ENCODE measurements around the gene DAPK1. TPM values are rescaled to one million over a fixed set of nuclear protein-coding genes. Genes with fewer than 3 reads are reported as not detected.

Gene DAPK1
- total and polyA plus RNA-seq, 2 donors (not counting 3 experiments of a cell fraction or from before 2014, with no cell fraction given), result 58.9 to 119 TPM

- dilution Hi-C loops (cut with MboI; ENCODE audit: extremely low pct_ligation_motif_present, low sequenced_read_pairs), result no loop called here
- POLR2A ChIA-PET, result no interaction called here
- TF ChIP-seq MAX (IDR thresholded peaks at IDR 0.05; ENCODE audit: insufficient read depth, insufficient read length), result no peak
- no peak for TF ChIP-seq GATA2 (IDR thresholded peaks at IDR 0.05; ENCODE audit: insufficient read depth, insufficient read length, low read depth, low read length)
- no peak for TF ChIP-seq JUN (IDR thresholded peaks at IDR 0.05; ENCODE audit: borderline replicate concordance, insufficient read depth, insufficient read length, low read depth)
- TF ChIP-seq EZH2 (IDR thresholded peaks at IDR 0.05; ENCODE audit: borderline replicate concordance, low read depth, low read length, severe bottlenecking), result no peak
- peak; percentile 52 for DNase-seq (ENCODE audit: low read depth, low spot score)
- BruUV-seq (replicated peaks), result no TSS peak
- Histone ChIP-seq H3K4me1 (ENCODE audit: control insufficient read depth, extremely low read depth, insufficient read depth, low read length) (peaks cover 29% of the 10 kb centered on the region), H3K27me3 (ENCODE audit: control insufficient read depth in 2 of 2, insufficient read depth in 2 of 2, low read length in 2 of 2) (no peaks in the 10 kb centered on the region), H3K79me2 (ENCODE audit: control insufficient read depth, insufficient read depth, low read length) (no peaks in the 10 kb centered on the region), H3K9ac (replicated peaks; ENCODE audit: extremely low read depth, insufficient read depth, low read length) (no peak overlapping the region), H3K4me2 (ENCODE audit: insufficient read depth, low read length) (no peak overlapping the region), H4K20me1 (replicated peaks; ENCODE audit: control insufficient read depth, extremely low read depth, insufficient read depth, low read length) (no peaks in the 10 kb centered on the region), H3K36me3 (ENCODE audit: control insufficient read depth in 2 of 2, extremely low read depth in 1 of 2, insufficient read depth in 2 of 2, low read length in 2 of 2) (no peaks in the 10 kb centered on the region), H2AFZ (ENCODE audit: low read depth, low read length) (no peak overlapping the region), H3K4me3 (replicated peaks in 1 of 3; ENCODE audit: insufficient read depth in 1 of 3, low read depth in 1 of 3, low read length in 3 of 3) (no peak overlapping the region), H3K9me3 (replicated peaks; ENCODE audit: control insufficient read depth, insufficient read depth, low read length) (no peaks in the 10 kb centered on the region), H3K9me1 (replicated peaks; ENCODE audit: control insufficient read depth, extremely low read depth, insufficient read depth, low read length) (no peaks in the 10 kb centered on the region), H3K27ac (ENCODE audit: insufficient read depth, low read depth, low read length) (no peak overlapping the region)
- intact Hi-C loops (cut with micrococcal nuclease), result loop anchor here (10.0 kb wide), 1 partner anchor 669 kb away; the partner anchor contains the start of gene SPIN1
- CTCF ChIA-PET, result interaction anchor here (1.5 kb wide), 1 partner anchor 10 kb away, joined by 7 read pairs; the partner anchor contains the start of gene CTSL
- peak; percentile 76 for FAIRE-seq
Observed at GRCh38 chr9:87716141-87716540, 218.5 kb downstream of the DAPK1 start.

- H3K9me3 ChIP-seq (replicated peaks; ENCODE audit: control insufficient read depth, insufficient read depth, low read length), result no peaks in the 10 kb centered on the region
- no peaks in the 10 kb centered on the region for H3K79me2 ChIP-seq (ENCODE audit: control insufficient read depth, insufficient read depth, low read length)
- intact Hi-C loops (cut with micrococcal nuclease), result loop anchor here (10.0 kb wide), 1 partner anchor 667 kb away; the partner anchor contains the start of gene SPIN1
- H3K27ac ChIP-seq (ENCODE audit: insufficient read depth, low read depth, low read length), result no peak overlapping the region
- no peaks in the 10 kb centered on the region for H3K36me3 ChIP-seq (ENCODE audit: control insufficient read depth in 2 of 2, extremely low read depth in 1 of 2, insufficient read depth in 2 of 2, low read length in 2 of 2)
- dilution Hi-C loops (cut with MboI; ENCODE audit: extremely low pct_ligation_motif_present, low sequenced_read_pairs), result no loop called here
- BruUV-seq (replicated peaks), result no TSS peak
- DNase-seq (ENCODE audit: low read depth, low spot score), result no peak
- no peak for FAIRE-seq
- ChIA-PET POLR2A (no interaction called here), CTCF (interaction anchor here (1.5 kb wide), 1 partner anchor 9 kb away, joined by 7 read pairs; the partner anchor contains the start of gene CTSL)
- no peaks in the 10 kb centered on the region for H3K9me1 ChIP-seq (replicated peaks; ENCODE audit: control insufficient read depth, extremely low read depth, insufficient read depth, low read length)
- H3K27me3 ChIP-seq (ENCODE audit: control insufficient read depth in 2 of 2, insufficient read depth in 2 of 2, low read length in 2 of 2), result no peaks in the 10 kb centered on the region
- H2AFZ ChIP-seq (ENCODE audit: low read depth, low read length), result no peak overlapping the region
- no peak overlapping the region for H3K4me2 ChIP-seq (ENCODE audit: insufficient read depth, low read length)
- H3K4me1 ChIP-seq (ENCODE audit: control insufficient read depth, extremely low read depth, insufficient read depth, low read length), result peaks cover 21% of the 10 kb centered on the region
- H4K20me1 ChIP-seq (replicated peaks; ENCODE audit: control insufficient read depth, extremely low read depth, insufficient read depth, low read length), result no peaks in the 10 kb centered on the region
- H3K4me3 ChIP-seq (replicated peaks in 1 of 3; ENCODE audit: insufficient read depth in 1 of 3, low read depth in 1 of 3, low read length in 3 of 3), result no peak overlapping the region
- no peak overlapping the region for H3K9ac ChIP-seq (replicated peaks; ENCODE audit: extremely low read depth, insufficient read depth, low read length)
- TF ChIP-seq FOS (IDR thresholded peaks at IDR 0.05; ENCODE audit: borderline replicate concordance, insufficient read depth, low read length), result no peak
Observed at GRCh38 chr9:87717456-87717855, 219.8 kb downstream of the DAPK1 start.
